CD4-positive, alpha-beta T cell treated with Interleukin-15 for 4 hours (primary cell): ENCODE results near the gene SLIT3.
"Not testable (repeated sequence)": the region's sequence is repeated elsewhere in the genome, so short reads cannot be mapped to it uniquely, and the experiment has no call there.

ENCODE experiments used
- DNase-seq: peaks from one replicate; pipeline ENCODE4 v3.0.0-alpha.2; 2020; ENCODE audit warnings: low spot score

SLIT3 gene

DNA sequence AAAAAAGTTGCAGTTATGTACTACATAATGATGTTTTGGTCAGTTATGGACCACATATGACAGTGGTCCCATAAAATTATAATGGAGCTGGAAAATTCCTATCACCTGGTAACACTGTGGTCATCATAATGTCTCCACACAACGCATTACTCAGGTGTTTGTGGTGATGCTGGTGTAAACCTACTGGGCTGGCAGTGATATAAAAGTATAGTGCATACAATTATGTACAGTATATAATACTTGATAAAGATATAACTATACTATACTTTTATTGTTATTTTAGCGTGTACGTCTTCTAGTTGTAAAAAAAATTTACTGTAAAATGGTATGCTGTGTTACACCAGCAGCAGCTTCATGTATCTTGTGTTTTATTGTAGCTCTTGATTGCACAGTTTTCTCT, 655.7 kb downstream of the SLIT3 start:
- DNase-seq = no peak

GRCh38 chr5:168642019-168642418, 658.9 kb downstream of the SLIT3 start:
- DNase-seq = no peak

DNA sequence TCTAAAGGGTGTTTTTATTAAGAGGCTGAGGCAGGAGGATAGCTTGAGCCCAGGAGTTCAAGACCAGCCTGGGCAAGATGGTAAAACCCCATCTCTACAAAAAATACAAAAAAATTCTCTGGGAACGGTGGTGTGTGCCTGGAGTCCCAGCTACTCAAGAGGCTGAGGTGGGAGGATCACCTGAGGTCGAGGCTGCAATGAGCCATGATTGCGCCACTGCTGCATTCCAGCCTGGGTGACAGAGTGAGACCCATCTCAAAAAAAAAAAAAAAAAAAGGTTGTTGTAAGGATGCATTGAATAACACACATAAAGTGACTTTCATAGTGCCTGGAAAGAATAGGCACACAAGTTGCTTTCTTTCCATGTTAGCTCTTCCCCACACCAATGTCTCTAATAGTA, 662.1 kb downstream of the SLIT3 start:
- DNase-seq = not testable (repeated sequence)

- no peak for DNase-seq
Measured at GRCh38 chr5:168637793-168638192, 663.1 kb downstream of the SLIT3 start.

DNA sequence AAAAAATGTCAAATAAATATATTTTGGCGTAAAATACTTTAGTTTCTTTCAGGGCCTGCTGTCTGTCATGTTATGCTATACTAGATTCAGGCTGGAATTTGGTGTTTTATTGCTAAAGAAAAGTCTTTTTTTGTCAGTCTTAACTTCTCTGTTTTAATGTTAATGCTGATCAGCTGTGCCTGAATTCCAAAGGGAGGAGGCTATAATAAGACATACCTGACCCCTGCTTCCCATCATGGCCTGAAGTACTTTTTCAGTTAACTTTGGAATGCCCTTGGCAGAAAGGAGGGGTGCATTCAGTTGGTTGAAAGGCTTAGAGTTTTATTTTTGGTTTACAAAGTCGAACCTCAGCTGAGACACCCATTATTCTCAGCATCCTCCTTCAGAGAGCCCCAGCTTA, 663.7 kb downstream of the SLIT3 start:
- DNase-seq = no peak

DNA sequence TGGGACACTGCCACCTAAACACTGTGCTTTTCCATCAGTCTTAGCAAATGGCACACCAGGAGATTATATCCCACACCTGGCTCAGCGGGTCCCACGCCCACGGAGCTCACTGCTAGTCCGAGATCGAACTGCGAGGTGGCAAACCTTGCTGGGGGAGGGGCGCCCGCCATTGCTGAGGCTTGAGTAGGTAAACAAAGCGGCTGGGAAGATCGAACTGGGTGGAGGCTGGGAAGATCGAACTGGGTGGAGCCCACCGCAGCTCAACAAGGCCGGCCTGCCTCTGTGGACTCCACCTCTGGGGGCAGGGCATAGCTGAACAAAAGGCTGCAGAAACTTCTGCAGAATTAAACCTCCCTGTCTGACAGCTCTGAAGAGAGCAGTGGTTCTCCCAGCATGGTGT, 670.0 kb downstream of the SLIT3 start:
- not testable (repeated sequence) for DNase-seq

DNA sequence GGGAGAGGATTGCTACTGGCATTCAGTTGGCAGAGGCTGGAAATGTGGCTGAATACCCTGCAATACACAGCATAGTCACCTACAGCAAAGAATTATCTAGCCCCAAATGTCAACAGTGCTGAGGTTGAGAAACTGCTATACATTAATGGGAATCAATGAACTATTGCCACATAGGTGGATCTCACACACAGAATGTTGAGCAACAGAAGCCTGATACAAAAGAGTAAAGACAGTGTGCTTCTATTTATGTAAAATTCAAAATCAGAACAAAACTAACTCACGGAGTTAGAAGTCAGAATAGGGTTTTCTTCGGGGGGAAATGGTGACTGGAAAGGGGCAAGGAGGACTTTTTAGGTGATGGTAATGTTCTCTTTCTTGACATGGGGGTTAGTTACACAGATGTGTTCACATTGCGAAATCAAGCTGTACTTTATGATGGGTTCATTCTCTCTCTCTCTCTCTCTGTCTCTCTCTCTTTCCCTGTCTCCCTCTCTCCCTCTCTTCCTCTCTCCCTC, 676.0 kb downstream of the SLIT3 start:
- no peak for DNase-seq

GRCh38 chr5:168620807-168621206, 680.1 kb downstream of the SLIT3 start:
- no peak for DNase-seq

DNA sequence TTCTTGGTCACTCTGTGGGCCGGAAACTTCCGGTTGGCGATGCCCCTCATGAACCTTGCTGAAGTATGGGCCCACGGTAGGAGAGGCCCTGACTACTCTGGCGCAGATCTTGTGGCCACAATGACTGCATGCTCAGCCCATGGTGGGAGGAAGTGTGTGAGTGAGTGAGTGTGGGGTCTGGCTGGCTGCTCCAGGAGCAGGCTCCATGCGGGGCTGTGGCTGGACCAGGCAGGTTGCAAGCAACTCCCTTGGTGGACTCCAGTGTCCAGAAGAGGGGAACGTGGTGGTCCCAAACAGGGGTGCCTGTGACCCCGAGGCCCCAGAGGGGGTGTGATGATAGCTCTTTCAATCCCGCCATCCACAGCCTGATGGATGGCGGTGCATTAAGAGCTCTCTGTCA, 686.3 kb downstream of the SLIT3 start:
- DNase-seq = no peak

GRCh38 chr5:168613996-168614395, 686.9 kb downstream of the SLIT3 start:
- no peak for DNase-seq

GRCh38 chr5:168613396-168613795, 687.5 kb downstream of the SLIT3 start:
- no peak for DNase-seq

DNA sequence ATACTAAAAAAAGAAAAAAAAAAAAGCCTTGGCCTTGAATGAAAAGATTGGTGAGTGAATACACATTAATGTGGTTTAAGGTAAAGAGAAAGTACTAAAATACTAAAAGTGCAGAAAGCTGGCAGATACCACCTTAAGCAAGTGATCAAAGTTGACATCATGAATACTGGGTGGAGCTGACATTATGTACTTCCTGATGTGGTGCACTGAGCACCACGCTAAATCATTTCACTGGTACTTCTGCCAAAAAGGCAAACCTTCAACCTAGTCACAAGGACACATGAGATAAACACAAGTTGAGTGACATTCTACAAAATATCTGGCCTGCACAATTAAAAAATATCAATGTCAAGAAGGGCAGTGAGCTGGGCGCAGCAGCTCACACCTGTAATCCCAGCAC, 687.9 kb downstream of the SLIT3 start:
- peak; percentile 40 for DNase-seq

GRCh38 chr5:168612123-168612522, 688.8 kb downstream of the SLIT3 start:
- no peak for DNase-seq
